GM18867 (cell line): Measurements from ENCODE around the gene PDLIM4.

Experiments
- ATAC-seq: cut with Tn5 transposase; IDR thresholded peaks from one replicate; pipeline ENCODE4 v1.9.1; 2021; ENCODE audit warnings: mild to moderate bottlenecking, moderate library complexity; ENCODE audit not compliant: unreplicated experiment

Gene PDLIM4

GRCh38 chr5:132301344-132302271 lies 44.1 kb downstream of the PDLIM4 start:
- ATAC-seq = no peak

- no peak for ATAC-seq
These were observed 44.9 kb downstream of the PDLIM4 start for GRCh38 chr5:132302413-132302812.

- ATAC-seq = no peak
These were observed 46.1 kb downstream of the PDLIM4 start for GRCh38 chr5:132303589-132303988.

- ATAC-seq = no peak
These were observed 47.9 kb downstream of the PDLIM4 start for GRCh38 chr5:132305420-132305819.

GRCh38 chr5:132308701-132309100 lies 51.2 kb downstream of the PDLIM4 start:
- no peak for ATAC-seq

- no peak for ATAC-seq
These were observed 52.2 kb downstream of the PDLIM4 start for GRCh38 chr5:132309679-132310078.

- ATAC-seq = no peak
These were observed 52.8 kb downstream of the PDLIM4 start for GRCh38 chr5:132310141-132310834.

GRCh38 chr5:132313366-132313765 lies 55.9 kb downstream of the PDLIM4 start:
- no peak for ATAC-seq

- no peak for ATAC-seq
These were observed 56.5 kb downstream of the PDLIM4 start for GRCh38 chr5:132313961-132314432.

GRCh38 chr5:132315529-132316067 lies 58.1 kb downstream of the PDLIM4 start:
- no peak for ATAC-seq

GRCh38 chr5:132319975-132320374 lies 62.5 kb downstream of the PDLIM4 start:
- no peak for ATAC-seq

GRCh38 chr5:132321109-132321721 lies 63.7 kb downstream of the PDLIM4 start:
- no peak for ATAC-seq

- no peak for ATAC-seq
These were observed 64.8 kb downstream of the PDLIM4 start for GRCh38 chr5:132322266-132322665.
